Measurements from ENCODE around the gene TERT. TPM values are rescaled to one million over a fixed set of nuclear protein-coding genes. Genes with fewer than 3 reads are reported as not detected.

The TERT gene
- total and polyA plus RNA-seq, 4 donors = 0.02 TPM; not detected in 3

- H3K4me1 ChIP-seq (ENCODE audit: control insufficient read depth in 5 of 5, insufficient read depth in 5 of 5, low read length in 5 of 5) = peaks cover 0 to 9% (median 7%) of the 10 kb centered on the region in 5 donors
- no peak for ATAC-seq (ENCODE audit: insufficient read depth, low FRiP score)
- whole genome bisulfite sequencing, 2 donors = 91 to 92% methylated on average over 21 of the region's 21 CpGs
- H3K9me3 ChIP-seq (ENCODE audit: control insufficient read depth in 4 of 4, insufficient read depth in 3 of 4, low read length in 3 of 4) = peaks cover 0 to 2% (median 0%) of the 10 kb centered on the region in 4 donors
- no peaks in the 10 kb centered on the region for H3K27me3 ChIP-seq (ENCODE audit: control insufficient read depth in 3 of 3, insufficient read depth in 3 of 3, low read length in 2 of 3)
- no peak overlapping the region for H3K27ac ChIP-seq (ENCODE audit: low read depth in 1 of 2, low read length in 1 of 2)
- DNase-seq = peak in 1 of 3 donors; percentile 2
- no peak for TF ChIP-seq CTCF (IDR thresholded peaks at IDR 0.05; ENCODE audit: control extremely low read depth, extremely low read depth)
- no peak overlapping the region for H3K4me3 ChIP-seq
- no peak overlapping the region for H3K9ac ChIP-seq (ENCODE audit: insufficient read depth in 1 of 2, low read length in 2 of 2)
- H3K36me3 ChIP-seq (ENCODE audit: control insufficient read depth in 4 of 4, insufficient read depth in 4 of 4, low read length in 4 of 4) = peaks cover 10 to 65% (median 17%) of the 10 kb centered on the region in 4 donors
Measured at GRCh38 chr5:1319436-1320256, 24.8 kb upstream of the TERT start.

GRCh38 chr5:1318659-1319251 lies 23.9 kb upstream of the TERT start:
- WGBS, 2 donors = 87 to 91% methylated on average over 29 of the region's 29 CpGs
- Histone ChIP-seq H3K9me3 (ENCODE audit: control insufficient read depth in 4 of 4, insufficient read depth in 3 of 4, low read length in 3 of 4) (peaks cover 0 to 2% (median 0%) of the 10 kb centered on the region in 4 donors), H3K4me3 (no peak overlapping the region), H3K36me3 (ENCODE audit: control insufficient read depth in 4 of 4, insufficient read depth in 4 of 4, low read length in 4 of 4) (peaks cover 7 to 59% (median 14%) of the 10 kb centered on the region in 4 donors), H3K4me1 (ENCODE audit: control insufficient read depth in 5 of 5, insufficient read depth in 5 of 5, low read length in 5 of 5) (peaks cover 0 to 12% (median 7%) of the 10 kb centered on the region in 5 donors), H3K9ac (ENCODE audit: insufficient read depth in 1 of 2, low read length in 2 of 2) (no peak overlapping the region), H3K27me3 (ENCODE audit: control insufficient read depth in 3 of 3, insufficient read depth in 3 of 3, low read length in 2 of 3) (no peaks in the 10 kb centered on the region), H3K27ac (ENCODE audit: low read depth in 1 of 2, low read length in 1 of 2) (no peak overlapping the region)
- ATAC-seq (ENCODE audit: insufficient read depth, low FRiP score) (no peak), DNase-seq (peak in 1 of 3 donors; percentile 10)
- no peak for TF ChIP-seq CTCF (IDR thresholded peaks at IDR 0.05; ENCODE audit: control extremely low read depth, extremely low read depth)

- ATAC-seq (ENCODE audit: insufficient read depth, low FRiP score) = no peak
- no peak overlapping the region for H3K9ac ChIP-seq (ENCODE audit: insufficient read depth in 1 of 2, low read length in 2 of 2)
- WGBS, 2 donors = 91 to 92% methylated on average over 26 of the region's 26 CpGs
- H3K9me3 ChIP-seq (ENCODE audit: control insufficient read depth in 4 of 4, insufficient read depth in 3 of 4, low read length in 3 of 4) = peaks cover 0 to 2% (median 0%) of the 10 kb centered on the region in 4 donors
- H3K27ac ChIP-seq (ENCODE audit: low read depth in 1 of 2, low read length in 1 of 2) = no peak overlapping the region
- DNase-seq = peak in 1 of 3 donors; percentile 12
- no peak overlapping the region for H3K4me3 ChIP-seq
- H3K27me3 ChIP-seq (ENCODE audit: control insufficient read depth in 3 of 3, insufficient read depth in 3 of 3, low read length in 2 of 3) = no peaks in the 10 kb centered on the region
- H3K36me3 ChIP-seq (ENCODE audit: control insufficient read depth in 4 of 4, insufficient read depth in 4 of 4, low read length in 4 of 4) = peaks cover 7 to 53% (median 14%) of the 10 kb centered on the region in 4 donors
- no peak for TF ChIP-seq CTCF (IDR thresholded peaks at IDR 0.05; ENCODE audit: control extremely low read depth, extremely low read depth)
- peaks cover 0 to 12% (median 7%) of the 10 kb centered on the region in 5 donors for H3K4me1 ChIP-seq (ENCODE audit: control insufficient read depth in 5 of 5, insufficient read depth in 5 of 5, low read length in 5 of 5)
Measured at GRCh38 chr5:1317921-1318565, 23.2 kb upstream of the TERT start.
